NCI-H146 (cell line): ENCODE data around the gene MOV10.
"Not testable (repeated sequence)": the region's sequence is repeated elsewhere in the genome, so short reads cannot be mapped to it uniquely, and the experiment has no call there.

Experiments used
- DNase-seq: peaks from one replicate; lab custom pipeline; 2025; lab: John Stamatoyannopoulos, UW

MOV10 gene, protein sequence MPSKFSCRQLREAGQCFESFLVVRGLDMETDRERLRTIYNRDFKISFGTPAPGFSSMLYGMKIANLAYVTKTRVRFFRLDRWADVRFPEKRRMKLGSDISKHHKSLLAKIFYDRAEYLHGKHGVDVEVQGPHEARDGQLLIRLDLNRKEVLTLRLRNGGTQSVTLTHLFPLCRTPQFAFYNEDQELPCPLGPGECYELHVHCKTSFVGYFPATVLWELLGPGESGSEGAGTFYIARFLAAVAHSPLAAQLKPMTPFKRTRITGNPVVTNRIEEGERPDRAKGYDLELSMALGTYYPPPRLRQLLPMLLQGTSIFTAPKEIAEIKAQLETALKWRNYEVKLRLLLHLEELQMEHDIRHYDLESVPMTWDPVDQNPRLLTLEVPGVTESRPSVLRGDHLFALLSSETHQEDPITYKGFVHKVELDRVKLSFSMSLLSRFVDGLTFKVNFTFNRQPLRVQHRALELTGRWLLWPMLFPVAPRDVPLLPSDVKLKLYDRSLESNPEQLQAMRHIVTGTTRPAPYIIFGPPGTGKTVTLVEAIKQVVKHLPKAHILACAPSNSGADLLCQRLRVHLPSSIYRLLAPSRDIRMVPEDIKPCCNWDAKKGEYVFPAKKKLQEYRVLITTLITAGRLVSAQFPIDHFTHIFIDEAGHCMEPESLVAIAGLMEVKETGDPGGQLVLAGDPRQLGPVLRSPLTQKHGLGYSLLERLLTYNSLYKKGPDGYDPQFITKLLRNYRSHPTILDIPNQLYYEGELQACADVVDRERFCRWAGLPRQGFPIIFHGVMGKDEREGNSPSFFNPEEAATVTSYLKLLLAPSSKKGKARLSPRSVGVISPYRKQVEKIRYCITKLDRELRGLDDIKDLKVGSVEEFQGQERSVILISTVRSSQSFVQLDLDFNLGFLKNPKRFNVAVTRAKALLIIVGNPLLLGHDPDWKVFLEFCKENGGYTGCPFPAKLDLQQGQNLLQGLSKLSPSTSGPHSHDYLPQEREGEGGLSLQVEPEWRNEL

DNA sequence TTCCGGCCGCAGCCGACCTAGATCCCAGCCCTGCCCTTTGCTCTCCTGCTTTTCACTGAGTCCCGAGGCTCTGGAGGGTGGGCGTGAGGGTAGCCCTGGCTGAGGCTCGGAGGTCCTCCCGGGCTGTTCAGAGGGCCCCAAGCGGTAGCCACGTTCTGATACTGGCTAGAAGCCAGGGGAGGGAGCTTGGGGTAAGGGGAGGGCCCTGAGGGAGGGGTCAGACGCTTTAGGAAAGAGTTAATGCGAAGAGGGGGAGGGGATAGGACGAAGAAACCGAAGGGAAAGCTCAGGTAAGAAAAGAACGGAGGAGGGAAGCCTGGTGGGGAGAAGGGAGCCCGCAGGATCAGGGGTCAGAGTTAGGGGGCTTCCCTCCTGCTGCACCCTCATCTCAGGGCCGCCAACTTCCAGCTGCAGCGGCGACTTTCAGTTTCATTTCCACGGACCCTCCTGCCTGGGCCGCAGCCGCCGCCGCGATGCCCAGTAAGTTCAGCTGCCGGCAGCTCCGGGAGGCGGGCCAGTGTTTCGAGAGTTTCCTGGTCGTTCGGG is at the start of gene MOV10:
Gene MOV10 (plus strand): TSS at position 220 of the 546 bp plus-strand sequence. CDS start 254 bp downstream, at position 474.
- peak; percentile 70 for DNase-seq

DNA sequence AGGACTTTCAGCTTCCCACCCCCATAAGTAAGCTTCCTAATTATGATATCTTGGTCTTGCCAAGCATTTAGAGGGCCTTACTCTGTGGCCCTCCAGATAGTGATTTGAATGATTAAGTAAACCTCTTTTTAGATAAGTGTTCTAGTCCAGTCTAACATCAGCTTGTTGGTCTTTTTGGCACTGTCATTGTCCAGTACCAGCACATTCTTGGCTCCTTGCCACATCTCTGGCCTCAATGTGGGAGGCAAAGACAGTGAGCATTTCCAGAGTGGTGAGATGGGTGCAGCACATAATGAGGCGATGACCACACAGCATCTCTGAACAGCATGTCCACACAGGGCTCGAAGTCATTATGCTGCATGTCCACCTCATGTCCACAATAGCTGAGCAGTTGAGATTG is 48.8 kb upstream of the MOV10 start:
- DNase-seq: no peak

DNA sequence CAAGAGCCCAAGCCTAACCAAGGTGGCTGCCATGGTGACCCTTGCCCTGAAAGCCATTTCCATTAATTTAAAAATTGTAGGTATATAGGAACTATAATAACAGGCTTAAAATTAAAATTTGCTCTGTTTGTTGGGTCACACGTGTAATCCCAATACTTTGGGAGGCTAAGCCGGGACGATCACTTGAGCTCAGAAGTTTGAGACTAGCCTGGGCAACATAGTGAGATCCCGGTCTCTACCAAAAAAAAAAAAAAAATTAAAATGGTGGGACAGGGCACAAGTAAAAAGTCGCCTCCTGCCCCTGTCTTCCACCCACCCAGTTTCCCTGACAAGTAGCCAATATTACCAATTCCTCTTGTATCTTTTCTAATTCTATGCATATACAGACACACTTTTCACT is 48.3 kb upstream of the MOV10 start:
- no peak for DNase-seq

DNA sequence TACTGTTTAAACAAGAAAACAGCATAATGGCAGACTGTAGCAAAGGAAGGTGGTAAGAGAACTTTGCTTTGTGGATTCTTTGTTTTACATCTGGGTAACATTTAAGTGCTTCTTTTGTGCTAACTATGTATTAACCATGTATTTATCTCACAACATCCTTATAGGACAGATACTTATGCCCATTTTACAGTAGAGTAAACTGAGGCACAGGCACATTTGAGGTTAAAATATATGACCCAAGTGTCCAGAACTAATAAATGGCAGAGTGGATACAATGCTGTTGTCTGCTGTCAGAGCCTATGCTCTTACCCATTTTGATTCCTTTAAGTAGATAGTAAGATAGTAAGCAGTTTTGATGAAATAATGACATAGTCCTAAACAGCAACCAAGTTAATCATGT is 47.6 kb upstream of the MOV10 start:
- no peak for DNase-seq

DNA sequence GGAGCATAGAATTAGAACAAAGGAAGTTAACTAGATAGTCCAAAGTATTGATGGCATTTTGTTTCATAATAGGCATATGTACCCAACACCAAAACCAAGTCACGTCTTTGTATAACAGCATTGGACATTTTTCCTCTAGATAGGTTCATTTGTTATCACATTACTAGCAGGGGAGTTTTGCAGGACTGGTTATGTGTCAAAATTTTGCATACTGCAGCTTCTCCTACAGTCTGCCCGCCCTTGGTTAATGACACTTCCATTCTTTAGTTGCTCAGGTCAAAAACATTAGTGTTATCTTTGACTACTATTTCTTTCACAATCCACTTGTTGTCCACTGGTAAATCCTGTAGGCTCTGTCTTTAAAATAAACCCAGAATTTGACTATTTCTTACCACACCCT is 45.9 kb upstream of the MOV10 start:
- no peak for DNase-seq

DNA sequence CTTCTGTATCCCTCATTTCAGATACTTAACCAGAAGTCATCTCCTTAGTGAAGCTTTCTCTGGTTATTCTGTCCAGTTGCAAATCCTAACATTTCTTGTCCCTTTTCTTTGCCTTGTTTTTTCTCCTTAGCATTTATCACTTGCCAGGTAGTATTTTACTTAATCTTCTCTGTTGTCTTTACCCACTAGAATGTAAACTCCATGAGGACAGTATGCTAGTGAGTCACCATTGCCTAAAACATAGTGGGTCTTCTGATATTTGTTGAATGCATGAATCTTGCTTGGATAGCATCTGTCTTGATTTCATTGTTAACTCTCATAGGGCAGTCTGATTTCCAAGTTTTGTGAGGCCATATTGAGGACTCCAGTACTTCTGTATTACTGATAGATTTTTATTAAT is 45.2 kb upstream of the MOV10 start:
- no peak for DNase-seq

DNA sequence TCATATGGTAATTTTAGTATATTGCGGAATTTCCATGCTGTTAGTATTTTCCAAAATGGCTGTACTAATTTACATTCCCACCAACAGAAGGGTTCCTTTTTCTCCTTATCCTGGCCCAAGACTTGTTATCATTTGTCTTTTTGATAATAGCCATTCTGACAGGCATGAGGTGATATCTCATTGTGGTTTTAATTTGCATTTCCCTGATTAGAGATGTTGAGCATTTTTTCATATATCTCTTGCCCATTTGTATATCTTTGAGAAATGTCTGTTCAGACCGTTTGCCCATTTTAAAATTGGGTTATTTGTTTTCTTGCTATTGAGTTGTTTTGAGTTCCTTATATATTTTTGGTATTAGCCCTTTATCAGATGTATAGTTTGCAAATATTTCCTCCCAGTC is 40.8 kb upstream of the MOV10 start:
- DNase-seq: no peak

DNA sequence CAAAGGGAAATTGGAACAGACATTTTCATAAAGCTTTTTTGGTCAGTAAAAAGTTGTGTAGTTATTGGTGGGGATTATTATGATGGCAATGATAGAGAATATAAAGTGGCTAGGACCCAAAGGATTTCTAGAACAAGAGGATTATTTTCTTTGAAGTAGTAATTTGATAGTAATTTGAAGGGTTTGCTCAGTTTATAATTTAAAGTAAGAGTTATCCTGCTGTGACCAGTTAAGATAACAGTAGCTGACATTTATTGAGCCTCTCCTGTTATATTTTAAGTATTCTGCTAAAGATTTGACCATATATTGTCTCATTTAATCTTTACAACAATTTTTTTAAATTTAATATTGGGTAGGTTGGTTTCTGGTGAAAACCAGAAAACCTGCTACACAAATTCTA is 40.1 kb upstream of the MOV10 start:
- DNase-seq: no peak

DNA sequence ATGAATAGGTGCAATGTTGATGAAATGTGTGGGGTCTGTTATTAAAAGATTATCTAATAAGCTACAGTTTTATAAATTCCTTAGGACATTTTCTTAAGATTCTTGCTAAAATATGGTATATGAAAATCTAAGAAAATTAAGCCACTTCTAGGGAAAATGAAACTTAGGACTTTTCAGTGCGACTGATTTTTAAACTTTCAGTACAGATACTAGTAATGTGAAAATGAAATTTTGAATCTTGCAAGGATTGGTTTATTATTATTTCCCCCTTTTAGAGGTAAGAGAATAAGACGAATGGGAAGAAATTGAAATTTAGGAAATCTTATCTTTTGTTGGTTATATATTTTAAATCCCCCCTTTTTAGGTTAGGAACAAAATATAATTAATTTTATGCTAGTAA is 38.4 kb upstream of the MOV10 start:
- no peak for DNase-seq

DNA sequence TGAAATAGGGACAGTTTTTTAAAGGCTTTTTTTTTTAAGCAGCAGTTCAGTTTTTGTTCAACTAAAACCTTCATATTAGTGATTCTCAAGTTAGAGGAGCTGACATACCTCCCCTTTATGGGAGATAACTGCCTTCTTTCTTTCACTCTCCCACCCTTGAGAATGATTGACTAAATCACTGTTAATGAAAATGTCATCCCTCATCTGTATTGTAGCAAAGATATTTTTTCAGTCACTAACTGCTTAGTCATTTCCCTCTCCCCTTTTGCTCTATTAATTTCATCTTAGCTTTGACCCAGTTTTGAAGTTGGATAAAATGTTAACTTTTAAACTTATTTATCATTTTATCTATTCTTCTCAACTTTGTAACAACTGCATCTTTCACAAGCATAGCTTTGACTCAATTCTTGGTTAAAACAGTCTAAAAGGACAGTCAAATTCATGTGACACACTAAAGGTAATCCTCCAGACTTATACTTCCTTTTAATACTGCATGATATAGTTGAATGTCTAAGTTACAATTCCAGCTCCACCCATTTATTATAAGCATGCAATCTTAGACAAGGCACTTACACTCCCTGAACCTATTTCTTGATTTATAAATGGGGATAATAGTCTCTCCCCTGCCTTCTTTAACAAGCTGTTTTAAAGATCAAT is 37.7 kb upstream of the MOV10 start:
- no peak for DNase-seq

DNA sequence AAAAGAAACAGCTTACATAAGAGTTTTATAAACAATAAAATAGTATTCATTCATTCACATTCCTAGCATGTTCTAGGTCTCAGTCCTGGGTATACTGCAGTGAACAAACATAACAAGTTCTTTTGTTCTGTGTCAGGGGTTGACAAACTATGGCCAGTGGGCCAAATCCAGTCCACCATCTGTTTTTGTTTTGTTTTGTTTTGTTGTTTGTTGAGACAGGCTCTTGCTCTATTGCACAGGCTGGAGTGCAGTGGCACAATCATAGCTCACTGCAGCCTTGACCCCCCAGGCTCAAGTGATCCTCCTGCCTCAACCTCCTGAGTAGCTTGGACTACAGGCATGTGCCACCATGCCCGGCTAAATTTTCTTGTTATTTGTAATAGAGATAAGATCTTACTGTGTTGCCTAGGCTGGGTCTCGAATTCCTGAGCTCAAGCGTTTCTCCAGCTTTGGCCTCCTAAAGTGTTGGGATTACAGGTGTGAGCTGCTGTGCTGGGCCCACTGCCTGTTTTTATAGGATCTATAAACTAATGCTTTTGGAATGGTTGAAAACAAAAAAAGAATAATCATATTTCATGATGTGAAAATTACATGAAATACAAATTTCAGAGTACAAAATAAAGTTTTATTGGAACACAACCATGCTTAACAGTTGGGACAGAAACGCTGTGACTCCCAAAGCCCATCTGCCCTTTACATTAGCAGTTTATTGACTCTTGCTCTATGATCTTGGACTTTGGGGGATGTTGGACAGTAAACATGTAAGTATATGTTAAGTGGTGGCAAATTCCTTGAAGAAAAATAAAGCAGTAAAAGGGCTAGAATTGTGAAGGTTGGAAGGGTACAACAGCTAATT is 37.0 kb upstream of the MOV10 start:
- DNase-seq: no peak

DNA sequence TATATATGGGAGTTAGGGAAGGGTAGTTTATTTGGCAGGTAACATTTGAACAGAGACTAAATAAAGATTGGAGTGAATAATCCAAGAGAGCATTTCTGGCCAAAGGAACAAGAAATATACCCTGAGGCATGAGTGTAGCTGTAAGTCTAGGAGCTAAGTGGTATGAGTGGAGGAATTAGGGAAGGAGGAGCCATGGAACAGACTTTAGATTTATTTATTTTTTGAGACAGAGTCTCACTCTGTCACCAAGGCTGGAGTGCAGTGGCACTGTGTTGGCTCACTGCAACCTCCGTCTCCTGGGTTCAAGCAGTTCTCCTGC is 36.4 kb upstream of the MOV10 start:
- DNase-seq: no peak

DNA sequence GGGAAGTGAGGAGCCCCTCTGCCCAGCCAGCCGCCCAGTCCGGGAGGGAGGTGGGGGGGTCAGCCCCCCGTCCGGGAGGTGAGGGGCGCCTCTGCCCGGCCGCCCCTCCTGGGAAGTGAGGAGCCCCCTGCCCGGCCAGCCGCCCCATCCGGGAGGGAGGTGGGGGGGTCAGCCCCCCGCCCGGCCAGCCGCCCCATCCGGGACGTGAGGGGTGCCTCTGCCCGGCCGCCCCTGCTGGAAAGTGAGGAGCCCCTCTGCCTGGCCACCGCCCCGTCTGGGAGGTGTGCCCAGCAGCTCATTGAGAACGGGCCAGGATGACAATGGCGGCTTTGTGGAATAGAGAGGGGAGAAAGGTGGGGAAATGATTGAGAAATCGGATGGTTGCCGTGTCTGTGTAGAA is 34.0 kb upstream of the MOV10 start:
- DNase-seq: not testable (repeated sequence)

DNA sequence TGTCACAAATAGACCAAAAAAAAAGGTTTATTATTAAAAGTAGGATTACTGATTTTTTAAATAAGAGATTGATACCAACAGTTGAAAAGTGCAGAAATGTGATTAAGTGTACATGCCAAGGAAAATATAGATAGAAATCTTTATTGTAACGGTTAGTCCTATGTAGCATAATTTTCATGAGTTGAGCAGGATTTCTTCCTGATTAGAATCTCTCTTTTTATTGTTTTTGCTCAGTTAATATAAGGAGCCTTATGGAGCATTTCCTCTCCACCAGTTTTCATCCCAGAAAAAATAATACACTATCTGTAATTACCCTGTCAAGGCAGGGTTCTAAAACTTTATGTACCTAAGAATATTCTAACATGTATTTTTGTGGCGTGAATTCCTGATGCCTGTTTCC is 31.4 kb upstream of the MOV10 start:
- no peak for DNase-seq

DNA sequence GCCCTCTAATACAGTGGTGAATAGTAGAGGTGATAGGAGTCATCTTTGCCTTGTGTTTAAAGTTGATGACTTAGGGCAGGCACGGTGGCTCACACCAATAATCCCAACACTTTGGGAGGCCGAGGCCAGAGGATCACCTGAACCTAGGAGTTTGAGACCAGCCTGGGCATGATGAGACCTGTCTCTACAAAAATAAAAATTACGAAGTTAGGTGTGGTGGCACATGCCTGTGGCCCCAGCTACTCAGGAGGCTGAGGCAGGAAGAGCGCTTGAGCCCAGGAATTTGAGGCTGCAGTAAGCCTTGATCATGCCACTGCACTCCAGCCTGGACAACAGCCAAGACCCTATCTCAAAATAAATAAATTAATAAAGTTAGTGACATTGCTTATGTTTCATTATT is 28.2 kb upstream of the MOV10 start:
- DNase-seq: no peak

DNA sequence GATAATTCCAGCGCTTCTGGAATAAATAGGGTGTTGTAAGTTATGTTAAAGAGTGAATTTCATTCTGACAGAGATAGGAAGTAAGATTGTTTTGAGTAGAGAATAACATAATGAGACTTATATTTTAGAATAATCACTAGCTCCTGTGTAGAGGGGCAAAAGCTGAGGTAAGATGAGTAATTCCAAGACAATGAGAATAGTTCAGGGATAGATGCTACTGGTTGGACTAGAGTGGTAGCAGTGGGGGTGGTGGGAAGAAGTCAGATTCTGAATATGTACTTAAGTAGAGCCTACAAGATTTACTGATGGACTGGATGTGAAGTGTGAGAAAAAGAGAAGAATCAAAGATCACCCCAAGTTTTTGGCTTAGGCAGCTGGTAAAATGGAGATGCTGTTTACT is 23.3 kb upstream of the MOV10 start:
- no peak for DNase-seq

DNA sequence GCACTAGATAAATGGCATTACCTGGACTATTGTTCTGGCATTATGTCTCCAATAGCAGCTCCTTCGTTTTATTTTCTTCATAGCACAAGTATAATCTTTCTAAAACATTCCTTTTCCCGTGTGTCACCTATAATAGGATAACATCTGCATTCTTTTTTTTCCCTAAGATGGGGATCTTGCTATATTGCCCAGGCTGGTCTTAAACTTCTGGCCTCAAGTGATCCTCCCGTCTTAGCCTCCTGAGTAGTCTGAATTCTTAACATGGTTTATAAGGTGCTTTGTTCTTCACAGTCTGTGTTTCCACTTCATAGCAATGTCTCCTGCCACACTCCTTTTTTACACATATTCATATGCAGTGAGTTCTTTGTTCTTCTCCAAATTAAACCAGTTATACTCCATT is 8.6 kb upstream of the MOV10 start:
- DNase-seq: no peak

DNA sequence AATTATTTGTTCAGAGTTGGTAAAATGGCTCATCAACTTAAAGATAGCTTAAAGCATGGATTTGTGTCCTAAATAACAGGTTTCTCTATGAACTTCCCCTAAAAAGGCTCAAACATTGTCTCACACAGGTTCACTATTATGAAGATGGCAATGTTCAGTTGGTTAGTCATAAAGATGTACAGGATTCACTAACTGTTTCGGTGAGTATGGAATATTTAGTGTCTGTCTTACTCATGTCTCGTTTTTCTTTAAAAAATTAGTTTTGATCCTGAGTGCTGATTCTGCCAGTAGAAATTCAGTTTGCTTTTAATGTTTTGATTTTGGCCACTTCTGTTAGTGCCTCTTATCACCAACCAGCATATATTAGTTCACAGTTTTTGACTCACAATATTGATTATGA is 7.5 kb upstream of the MOV10 start:
- no peak for DNase-seq

DNA sequence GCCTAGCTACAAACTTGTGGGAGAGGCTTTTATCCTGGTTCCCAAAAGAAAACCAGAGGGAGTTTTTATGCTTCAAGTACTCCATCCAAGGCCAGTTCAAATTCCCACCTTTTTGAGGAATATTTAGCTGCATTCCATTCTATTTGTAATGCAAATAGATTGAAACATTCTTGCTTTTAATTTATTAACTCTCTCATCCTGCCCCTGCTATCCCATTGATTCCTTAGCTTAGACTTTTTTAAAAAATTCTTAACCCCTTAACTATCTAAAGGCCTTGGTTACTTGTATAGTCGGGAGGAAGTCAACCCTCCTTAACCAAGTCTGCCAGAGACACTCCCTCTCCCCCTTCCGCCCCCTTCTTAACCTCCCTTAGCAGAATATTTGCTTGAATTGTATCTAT is 2.5 kb upstream of the MOV10 start:
- DNase-seq: no peak

DNA sequence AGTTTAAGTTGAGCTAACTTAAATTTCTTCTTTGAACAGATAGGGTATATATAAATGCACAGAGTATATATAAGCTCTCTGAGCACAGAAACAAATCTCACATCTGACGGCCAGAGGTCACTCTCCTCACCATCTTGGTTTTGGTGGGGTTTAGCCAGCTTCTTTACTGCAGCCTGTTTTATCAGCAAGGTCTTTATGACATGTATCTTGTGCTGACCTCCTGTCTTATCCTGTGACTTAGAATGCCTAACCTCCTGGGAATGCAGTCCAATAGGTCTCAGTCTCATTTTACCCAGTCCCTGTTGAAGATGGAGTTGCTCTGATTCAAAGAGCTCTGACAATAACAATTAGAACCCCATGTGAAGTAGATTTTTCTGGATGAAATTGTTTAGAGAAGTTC is 1.6 kb upstream of the MOV10 start:
- no peak for DNase-seq
